ENCODE data around the gene SERPINC1.

GRCh38 chr1:173884701-173885100 is 32.4 kb downstream of the SERPINC1 start:
- TF ChIP-seq, protein P1, sequence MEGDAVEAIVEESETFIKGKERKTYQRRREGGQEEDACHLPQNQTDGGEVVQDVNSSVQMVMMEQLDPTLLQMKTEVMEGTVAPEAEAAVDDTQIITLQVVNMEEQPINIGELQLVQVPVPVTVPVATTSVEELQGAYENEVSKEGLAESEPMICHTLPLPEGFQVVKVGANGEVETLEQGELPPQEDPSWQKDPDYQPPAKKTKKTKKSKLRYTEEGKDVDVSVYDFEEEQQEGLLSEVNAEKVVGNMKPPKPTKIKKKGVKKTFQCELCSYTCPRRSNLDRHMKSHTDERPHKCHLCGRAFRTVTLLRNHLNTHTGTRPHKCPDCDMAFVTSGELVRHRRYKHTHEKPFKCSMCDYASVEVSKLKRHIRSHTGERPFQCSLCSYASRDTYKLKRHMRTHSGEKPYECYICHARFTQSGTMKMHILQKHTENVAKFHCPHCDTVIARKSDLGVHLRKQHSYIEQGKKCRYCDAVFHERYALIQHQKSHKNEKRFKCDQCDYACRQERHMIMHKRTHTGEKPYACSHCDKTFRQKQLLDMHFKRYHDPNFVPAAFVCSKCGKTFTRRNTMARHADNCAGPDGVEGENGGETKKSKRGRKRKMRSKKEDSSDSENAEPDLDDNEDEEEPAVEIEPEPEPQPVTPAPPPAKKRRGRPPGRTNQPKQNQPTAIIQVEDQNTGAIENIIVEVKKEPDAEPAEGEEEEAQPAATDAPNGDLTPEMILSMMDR (IDR thresholded peaks at IDR 0.05; ENCODE audit: poor library complexity, severe bottlenecking), result no peak
- TF ChIP-seq SMC3 (conservative IDR thresholded peaks at IDR 0.05; ENCODE audit: poor library complexity) (no peak), POLR2AphosphoS5 (IDR thresholded peaks at IDR 0.05) (no peak)
